Thyroid gland (tissue), 4 donors: Measurements from ENCODE around the gene CHAF1B.
"Not testable (repeated sequence)": the region's sequence is repeated elsewhere in the genome, so short reads cannot be mapped to it uniquely, and the experiment has no call there.

ENCODE experiments used
- POLR2A ChIP-seq, 2 donors: fragments of 450-650 bp; IDR thresholded peaks; one replicate each; pipeline ENCODE4 v1.6.1; 2017; ENCODE audit warnings: antibody characterized with exemption in 2 of 2, mild to moderate bottlenecking in 2 of 2, moderate library complexity in 1 of 2
- TF ChIP-seq, protein P1 (sequence below), 6 experiments: fragments of 200-600 bp in 3 of 6; fragments of 450-650 bp in 3 of 6; sonication (generic) in 3 of 6; IDR thresholded peaks; one replicate each; pipeline ENCODE4 v1.5.1; 2016 to 2019; ENCODE audit warnings: antibody characterized with exemption in 6 of 6, mild to moderate bottlenecking in 2 of 6, inconsistent platforms in 1 of 6, moderate library complexity in 1 of 6

GRCh38 chr21:36382722-36383121 lies 2.5 kb upstream of the CHAF1B start:
- TF ChIP-seq, protein P1, sequence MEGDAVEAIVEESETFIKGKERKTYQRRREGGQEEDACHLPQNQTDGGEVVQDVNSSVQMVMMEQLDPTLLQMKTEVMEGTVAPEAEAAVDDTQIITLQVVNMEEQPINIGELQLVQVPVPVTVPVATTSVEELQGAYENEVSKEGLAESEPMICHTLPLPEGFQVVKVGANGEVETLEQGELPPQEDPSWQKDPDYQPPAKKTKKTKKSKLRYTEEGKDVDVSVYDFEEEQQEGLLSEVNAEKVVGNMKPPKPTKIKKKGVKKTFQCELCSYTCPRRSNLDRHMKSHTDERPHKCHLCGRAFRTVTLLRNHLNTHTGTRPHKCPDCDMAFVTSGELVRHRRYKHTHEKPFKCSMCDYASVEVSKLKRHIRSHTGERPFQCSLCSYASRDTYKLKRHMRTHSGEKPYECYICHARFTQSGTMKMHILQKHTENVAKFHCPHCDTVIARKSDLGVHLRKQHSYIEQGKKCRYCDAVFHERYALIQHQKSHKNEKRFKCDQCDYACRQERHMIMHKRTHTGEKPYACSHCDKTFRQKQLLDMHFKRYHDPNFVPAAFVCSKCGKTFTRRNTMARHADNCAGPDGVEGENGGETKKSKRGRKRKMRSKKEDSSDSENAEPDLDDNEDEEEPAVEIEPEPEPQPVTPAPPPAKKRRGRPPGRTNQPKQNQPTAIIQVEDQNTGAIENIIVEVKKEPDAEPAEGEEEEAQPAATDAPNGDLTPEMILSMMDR (IDR thresholded peaks at IDR 0.05) = not testable (repeated sequence)
- TF ChIP-seq POLR2A (IDR thresholded peaks at IDR 0.05) = not testable (repeated sequence)
